Panc1 (cell line): ENCODE data around the gene SPHKAP.

Source experiments
- TF ChIP-seq, protein P1 (sequence below): fragments of 450-650 bp; IDR thresholded peaks from 2 replicates; pipeline ENCODE4 v1.5.1; 2017; ENCODE audit warnings: mild to moderate bottlenecking
- TF ChIP-seq, protein P2 (sequence below), 2 experiments: IDR thresholded peaks; 2 replicates each; pipeline ENCODE4 v1.6.1; 2011 to 2012; ENCODE audit warnings: low read depth in 2 of 2, control low read depth in 1 of 2, low read length in 1 of 2, mild to moderate bottlenecking in 1 of 2, moderate library complexity in 1 of 2; ENCODE audit not compliant: insufficient read depth in 1 of 2

DNA sequence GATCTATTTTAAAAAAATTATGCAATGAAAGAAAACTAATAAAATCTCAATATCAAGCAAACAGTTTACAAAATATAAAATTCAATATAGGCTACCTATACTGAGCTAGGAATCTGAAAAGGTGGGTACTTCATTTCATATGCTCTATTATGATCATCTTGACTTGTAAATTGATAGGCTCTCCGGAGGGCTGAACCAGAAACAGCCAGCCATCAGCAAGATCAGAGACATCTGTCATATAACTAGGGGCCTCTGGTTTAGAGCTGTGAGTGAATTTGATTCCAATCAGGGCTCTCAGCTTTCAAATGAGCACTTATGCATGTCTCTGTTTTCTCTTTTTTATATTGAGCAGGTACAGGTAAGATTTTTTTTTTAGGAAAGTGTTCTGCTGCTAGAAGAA is 114.2 kb downstream of the SPHKAP start:
- TF ChIP-seq, protein P1, sequence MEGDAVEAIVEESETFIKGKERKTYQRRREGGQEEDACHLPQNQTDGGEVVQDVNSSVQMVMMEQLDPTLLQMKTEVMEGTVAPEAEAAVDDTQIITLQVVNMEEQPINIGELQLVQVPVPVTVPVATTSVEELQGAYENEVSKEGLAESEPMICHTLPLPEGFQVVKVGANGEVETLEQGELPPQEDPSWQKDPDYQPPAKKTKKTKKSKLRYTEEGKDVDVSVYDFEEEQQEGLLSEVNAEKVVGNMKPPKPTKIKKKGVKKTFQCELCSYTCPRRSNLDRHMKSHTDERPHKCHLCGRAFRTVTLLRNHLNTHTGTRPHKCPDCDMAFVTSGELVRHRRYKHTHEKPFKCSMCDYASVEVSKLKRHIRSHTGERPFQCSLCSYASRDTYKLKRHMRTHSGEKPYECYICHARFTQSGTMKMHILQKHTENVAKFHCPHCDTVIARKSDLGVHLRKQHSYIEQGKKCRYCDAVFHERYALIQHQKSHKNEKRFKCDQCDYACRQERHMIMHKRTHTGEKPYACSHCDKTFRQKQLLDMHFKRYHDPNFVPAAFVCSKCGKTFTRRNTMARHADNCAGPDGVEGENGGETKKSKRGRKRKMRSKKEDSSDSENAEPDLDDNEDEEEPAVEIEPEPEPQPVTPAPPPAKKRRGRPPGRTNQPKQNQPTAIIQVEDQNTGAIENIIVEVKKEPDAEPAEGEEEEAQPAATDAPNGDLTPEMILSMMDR: no peak
- TF ChIP-seq, protein P2, sequence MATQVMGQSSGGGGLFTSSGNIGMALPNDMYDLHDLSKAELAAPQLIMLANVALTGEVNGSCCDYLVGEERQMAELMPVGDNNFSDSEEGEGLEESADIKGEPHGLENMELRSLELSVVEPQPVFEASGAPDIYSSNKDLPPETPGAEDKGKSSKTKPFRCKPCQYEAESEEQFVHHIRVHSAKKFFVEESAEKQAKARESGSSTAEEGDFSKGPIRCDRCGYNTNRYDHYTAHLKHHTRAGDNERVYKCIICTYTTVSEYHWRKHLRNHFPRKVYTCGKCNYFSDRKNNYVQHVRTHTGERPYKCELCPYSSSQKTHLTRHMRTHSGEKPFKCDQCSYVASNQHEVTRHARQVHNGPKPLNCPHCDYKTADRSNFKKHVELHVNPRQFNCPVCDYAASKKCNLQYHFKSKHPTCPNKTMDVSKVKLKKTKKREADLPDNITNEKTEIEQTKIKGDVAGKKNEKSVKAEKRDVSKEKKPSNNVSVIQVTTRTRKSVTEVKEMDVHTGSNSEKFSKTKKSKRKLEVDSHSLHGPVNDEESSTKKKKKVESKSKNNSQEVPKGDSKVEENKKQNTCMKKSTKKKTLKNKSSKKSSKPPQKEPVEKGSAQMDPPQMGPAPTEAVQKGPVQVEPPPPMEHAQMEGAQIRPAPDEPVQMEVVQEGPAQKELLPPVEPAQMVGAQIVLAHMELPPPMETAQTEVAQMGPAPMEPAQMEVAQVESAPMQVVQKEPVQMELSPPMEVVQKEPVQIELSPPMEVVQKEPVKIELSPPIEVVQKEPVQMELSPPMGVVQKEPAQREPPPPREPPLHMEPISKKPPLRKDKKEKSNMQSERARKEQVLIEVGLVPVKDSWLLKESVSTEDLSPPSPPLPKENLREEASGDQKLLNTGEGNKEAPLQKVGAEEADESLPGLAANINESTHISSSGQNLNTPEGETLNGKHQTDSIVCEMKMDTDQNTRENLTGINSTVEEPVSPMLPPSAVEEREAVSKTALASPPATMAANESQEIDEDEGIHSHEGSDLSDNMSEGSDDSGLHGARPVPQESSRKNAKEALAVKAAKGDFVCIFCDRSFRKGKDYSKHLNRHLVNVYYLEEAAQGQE (IDR thresholded peaks at IDR 0.05; ENCODE audit: insufficient read depth in 1 of 2, low read depth in 2 of 2, low read length in 1 of 2): no peak
